GM19372 (cell line): ENCODE measurements around the gene PAPSS1.
A peak's percentile ranks its signal among the peaks of the same experiment; 100 is the strongest.

Experiments
- ATAC-seq: cut with Tn5 transposase; IDR thresholded peaks from one replicate; pipeline ENCODE4 v1.9.1; 2021; ENCODE audit warnings: mild to moderate bottlenecking, low read depth, moderate library complexity; ENCODE audit not compliant: unreplicated experiment

The PAPSS1 gene

GRCh38 chr4:107719922-107720722, at the start of gene PAPSS1:
Gene PAPSS1, minus strand, starts transcription at chr4:107720234. Its CDS starts 55 bp downstream, at chr4:107720179.
- ATAC-seq: peak; percentile 83

GRCh38 chr4:107760281-107760947, 40.4 kb upstream of the PAPSS1 start:
- ATAC-seq: no peak

- peak; percentile 54 for ATAC-seq
These were observed 37.9 kb upstream of the PAPSS1 start for GRCh38 chr4:107757864-107758476.

GRCh38 chr4:107757283-107757682, 37.2 kb upstream of the PAPSS1 start:
- ATAC-seq: no peak

GRCh38 chr4:107755841-107756356, 35.9 kb upstream of the PAPSS1 start:
- ATAC-seq: no peak

GRCh38 chr4:107751670-107752069, 31.6 kb upstream of the PAPSS1 start:
- no peak for ATAC-seq

- no peak for ATAC-seq
These were observed 27.9 kb upstream of the PAPSS1 start for GRCh38 chr4:107747748-107748486.

GRCh38 chr4:107746161-107746560, 26.1 kb upstream of the PAPSS1 start:
- ATAC-seq: no peak

GRCh38 chr4:107744532-107744931, 24.5 kb upstream of the PAPSS1 start:
- ATAC-seq: no peak

GRCh38 chr4:107743532-107743931, 23.5 kb upstream of the PAPSS1 start:
- ATAC-seq: no peak

- ATAC-seq: no peak
These were observed 22.8 kb upstream of the PAPSS1 start for GRCh38 chr4:107742791-107743190.

- ATAC-seq: no peak
These were observed 22.2 kb upstream of the PAPSS1 start for GRCh38 chr4:107742196-107742595.

GRCh38 chr4:107740950-107741701, 21.1 kb upstream of the PAPSS1 start:
- ATAC-seq: no peak

GRCh38 chr4:107740381-107740780, 20.3 kb upstream of the PAPSS1 start:
- ATAC-seq: no peak

GRCh38 chr4:107737450-107737849, 17.4 kb upstream of the PAPSS1 start:
- ATAC-seq: no peak

GRCh38 chr4:107736924-107737448, 17.0 kb upstream of the PAPSS1 start:
- peak; percentile 60 for ATAC-seq

GRCh38 chr4:107736037-107736436, 16.0 kb upstream of the PAPSS1 start:
- ATAC-seq: peak; percentile 39

GRCh38 chr4:107734120-107734519, 14.1 kb upstream of the PAPSS1 start:
- no peak for ATAC-seq

GRCh38 chr4:107733431-107733925, 13.4 kb upstream of the PAPSS1 start:
- no peak for ATAC-seq
